Activated CD4-positive, alpha-beta memory T cell treated with anti-CD3 and anti-CD28 coated beads for 36 hours (primary cell): ENCODE results near the gene PERM1. TPM values are rescaled to one million over a fixed set of nuclear protein-coding genes. Genes with fewer than 3 reads are reported as not detected.

Experiments used
- CTCF ChIA-PET: fragments of 350-600 bp; sonication (Branson Sonifier 250); formaldehyde crosslinking; loops from one replicate; lab custom pipeline; 2021; ENCODE audit warnings: antibody characterized with exemption, inconsistent platforms; lab: Charles Lee
- POLR2A ChIA-PET: fragments of 350-600 bp; sonication (Branson Sonifier 250); formaldehyde crosslinking; loops from one replicate; lab custom pipeline; 2021; ENCODE audit warnings: antibody characterized with exemption; lab: Charles Lee
- DNase-seq: peaks from one replicate; pipeline ENCODE4 v3.0.0-alpha.2; 2020
- H3K27ac Mint-ChIP-seq: one replicate; pipeline ENCODE4 v1.8.0; 2021; ENCODE audit warnings: mixed read lengths
- H3K27me3 Mint-ChIP-seq: one replicate; pipeline ENCODE4 v1.8.0; 2021; ENCODE audit warnings: mixed read lengths
- H3K36me3 Mint-ChIP-seq: one replicate; pipeline ENCODE4 v1.8.0; 2021; ENCODE audit warnings: mixed read lengths
- H3K4me1 Mint-ChIP-seq: one replicate; pipeline ENCODE4 v1.8.0; 2021; ENCODE audit warnings: low read depth, mixed read lengths
- H3K4me3 Mint-ChIP-seq: one replicate; pipeline ENCODE4 v1.8.0; 2021; ENCODE audit warnings: mild to moderate bottlenecking, mixed read lengths
- H3K9me3 Mint-ChIP-seq: one replicate; pipeline ENCODE4 v1.8.0; 2021; ENCODE audit warnings: mixed read lengths
- intact Hi-C: fragments of 100-400 bp; cut with micrococcal nuclease; formaldehyde crosslinking; loops from one replicate; pipeline ENCODE4 v1.15.1; 2023
- total RNA-seq, 2 experiments: library from RNA; stranded (reverse); gene quantifications; one replicate each; pipeline ENCODE4 v1.2.3, GENCODE V29; 2021

The PERM1 gene
- total RNA-seq, 2 experiments from 2014 or later, result not detected

GRCh38 chr1:938711-939489 lies 43.0 kb downstream of the PERM1 start:
- ChIA-PET POLR2A (no interaction called here), CTCF (interaction anchor here (0.9 to 3.0 kb wide), 4 partner anchors 27 to 36 kb away, joined by 3 to 19 read pairs (median 4); no protein-coding TSS in a partner anchor)
- H3K4me3 Mint-ChIP-seq, result no peak overlapping the region
- no peak overlapping the region for H3K27ac Mint-ChIP-seq
- intact Hi-C loops, result no loop called here
- H3K27me3 Mint-ChIP-seq, result peaks cover 30% of the 10 kb centered on the region
- peaks cover 1% of the 10 kb centered on the region for H3K36me3 Mint-ChIP-seq
- no peak for DNase-seq
- H3K4me1 Mint-ChIP-seq, result peaks cover 16% of the 10 kb centered on the region
- no peaks in the 10 kb centered on the region for H3K9me3 Mint-ChIP-seq

- peaks cover 33% of the 10 kb centered on the region for H3K27me3 Mint-ChIP-seq
- ChIA-PET CTCF (interaction anchor here (0.9 to 3.0 kb wide), 4 partner anchors 26 to 36 kb away, joined by 3 to 19 read pairs (median 4); no protein-coding TSS in a partner anchor), POLR2A (no interaction called here)
- H3K4me1 Mint-ChIP-seq, result peaks cover 16% of the 10 kb centered on the region
- peak; percentile 43 for DNase-seq
- no peaks in the 10 kb centered on the region for H3K9me3 Mint-ChIP-seq
- no peak overlapping the region for H3K27ac Mint-ChIP-seq
- intact Hi-C loops, result no loop called here
- H3K4me3 Mint-ChIP-seq, result no peak overlapping the region
- H3K36me3 Mint-ChIP-seq, result no peaks in the 10 kb centered on the region
These were observed 43.7 kb downstream of the PERM1 start for GRCh38 chr1:938088-938683.

GRCh38 chr1:937521-937920 lies 44.4 kb downstream of the PERM1 start:
- intact Hi-C loops, result no loop called here
- H3K4me3 Mint-ChIP-seq, result no peak overlapping the region
- no peaks in the 10 kb centered on the region for H3K9me3 Mint-ChIP-seq
- no peaks in the 10 kb centered on the region for H3K36me3 Mint-ChIP-seq
- no peak for DNase-seq
- H3K27ac Mint-ChIP-seq, result no peak overlapping the region
- ChIA-PET POLR2A (no interaction called here), CTCF (interaction anchor here (1.4 to 3.0 kb wide), 3 partner anchors 25 to 34 kb away, joined by 3 to 19 read pairs (median 5); no protein-coding TSS in a partner anchor)
- H3K4me1 Mint-ChIP-seq, result peaks cover 16% of the 10 kb centered on the region
- H3K27me3 Mint-ChIP-seq, result peaks cover 33% of the 10 kb centered on the region

GRCh38 chr1:936348-937264 lies 45.3 kb downstream of the PERM1 start:
- Mint-ChIP-seq H3K27me3 (peaks cover 34% of the 10 kb centered on the region), H3K4me1 (peaks cover 16% of the 10 kb centered on the region), H3K9me3 (no peaks in the 10 kb centered on the region), H3K27ac (no peak overlapping the region), H3K36me3 (no peaks in the 10 kb centered on the region), H3K4me3 (no peak overlapping the region)
- ChIA-PET CTCF (interaction anchor here (3.0 kb wide), 1 partner anchor 31 kb away, joined by 19 read pairs; no protein-coding TSS in a partner anchor), POLR2A (no interaction called here)
- no peak for DNase-seq
- intact Hi-C loops, result no loop called here

- intact Hi-C loops, result no loop called here
- no peaks in the 10 kb centered on the region for H3K9me3 Mint-ChIP-seq
- H3K27ac Mint-ChIP-seq, result no peak overlapping the region
- peaks cover 33% of the 10 kb centered on the region for H3K27me3 Mint-ChIP-seq
- no peak overlapping the region for H3K4me3 Mint-ChIP-seq
- CTCF ChIA-PET, result no interaction called here
- H3K4me1 Mint-ChIP-seq, result peaks cover 11% of the 10 kb centered on the region
- H3K36me3 Mint-ChIP-seq, result no peaks in the 10 kb centered on the region
- DNase-seq, result no peak
- POLR2A ChIA-PET, result no interaction called here
These were observed 46.1 kb downstream of the PERM1 start for GRCh38 chr1:935751-936231.

GRCh38 chr1:934991-935750 lies 46.7 kb downstream of the PERM1 start:
- Mint-ChIP-seq H3K4me1 (peaks cover 8% of the 10 kb centered on the region), H3K4me3 (no peak overlapping the region), H3K9me3 (no peaks in the 10 kb centered on the region), H3K27ac (no peak overlapping the region), H3K27me3 (peaks cover 30% of the 10 kb centered on the region), H3K36me3 (no peaks in the 10 kb centered on the region)
- CTCF ChIA-PET, result no interaction called here
- DNase-seq, result no peak
- POLR2A ChIA-PET, result no interaction called here
- intact Hi-C loops, result no loop called here

GRCh38 chr1:933603-933940 lies 48.3 kb downstream of the PERM1 start:
- peaks cover 8% of the 10 kb centered on the region for H3K4me1 Mint-ChIP-seq
- CTCF ChIA-PET, result no interaction called here
- H3K27ac Mint-ChIP-seq, result no peak overlapping the region
- no peaks in the 10 kb centered on the region for H3K9me3 Mint-ChIP-seq
- no peak overlapping the region for H3K4me3 Mint-ChIP-seq
- no peaks in the 10 kb centered on the region for H3K36me3 Mint-ChIP-seq
- POLR2A ChIA-PET, result interaction anchor here (0.8 kb wide), 1 partner anchor 10 kb away, joined by 3 read pairs; no protein-coding TSS in a partner anchor
- peaks cover 27% of the 10 kb centered on the region for H3K27me3 Mint-ChIP-seq
- intact Hi-C loops, result no loop called here
- no peak for DNase-seq

- no peak overlapping the region for H3K27ac Mint-ChIP-seq
- peaks cover 8% of the 10 kb centered on the region for H3K4me1 Mint-ChIP-seq
- intact Hi-C loops, result no loop called here
- DNase-seq, result no peak
- peaks cover 21% of the 10 kb centered on the region for H3K27me3 Mint-ChIP-seq
- CTCF ChIA-PET, result no interaction called here
- H3K9me3 Mint-ChIP-seq, result no peaks in the 10 kb centered on the region
- H3K4me3 Mint-ChIP-seq, result no peak overlapping the region
- POLR2A ChIA-PET, result interaction anchor here (0.8 kb wide), 1 partner anchor 11 kb away, joined by 3 read pairs; no protein-coding TSS in a partner anchor
- no peaks in the 10 kb centered on the region for H3K36me3 Mint-ChIP-seq
These were observed 48.9 kb downstream of the PERM1 start for GRCh38 chr1:932776-933602.

GRCh38 chr1:932173-932510 lies 49.8 kb downstream of the PERM1 start:
- intact Hi-C loops, result no loop called here
- H3K27ac Mint-ChIP-seq, result no peak overlapping the region
- DNase-seq, result no peak
- H3K36me3 Mint-ChIP-seq, result no peaks in the 10 kb centered on the region
- H3K9me3 Mint-ChIP-seq, result no peaks in the 10 kb centered on the region
- peaks cover 8% of the 10 kb centered on the region for H3K4me1 Mint-ChIP-seq
- peaks cover 22% of the 10 kb centered on the region for H3K27me3 Mint-ChIP-seq
- POLR2A ChIA-PET, result no interaction called here
- CTCF ChIA-PET, result no interaction called here
- no peak overlapping the region for H3K4me3 Mint-ChIP-seq

- Mint-ChIP-seq H3K9me3 (no peaks in the 10 kb centered on the region), H3K4me3 (no peak overlapping the region)
- intact Hi-C loops, result no loop called here
These were observed 50.3 kb downstream of the PERM1 start for GRCh38 chr1:931380-932172.

More at GRCh38 chr1:931380-932172, 50.3 kb downstream of the PERM1 start:
- CTCF ChIA-PET, result no interaction called here
- peaks cover 25% of the 10 kb centered on the region for H3K27me3 Mint-ChIP-seq
- DNase-seq, result no peak
- POLR2A ChIA-PET, result no interaction called here
- H3K27ac Mint-ChIP-seq, result no peak overlapping the region
- peaks cover 8% of the 10 kb centered on the region for H3K4me1 Mint-ChIP-seq
- no peaks in the 10 kb centered on the region for H3K36me3 Mint-ChIP-seq
